ENCODE data around the gene MORN4.

The MORN4 gene

GRCh38 chr10:97575127-97575668 is 58.1 kb downstream of the MORN4 start:
- no peak for DNase-seq

- peak in 15 of 56 donors; percentile 5 to 60 (median 15) for DNase-seq
Observed at GRCh38 chr10:97574374-97575126, 58.8 kb downstream of the MORN4 start.

GRCh38 chr10:97573672-97574071 is 59.6 kb downstream of the MORN4 start:
- no peak for DNase-seq

- no peak for DNase-seq
Observed at GRCh38 chr10:97573021-97573420, 60.3 kb downstream of the MORN4 start.

- peak in 50 of 56 donors; percentile 22 to 84 (median 58) for DNase-seq
Observed at GRCh38 chr10:97572214-97572989, 60.9 kb downstream of the MORN4 start, which contains the start of gene ANKRD2. ANKRD2 (plus strand) TSS chr10:97572779; CDS start chr10:97572789, 10 bp downstream.

GRCh38 chr10:97571622-97572021 is 61.7 kb downstream of the MORN4 start:
- DNase-seq, result peak in 18 of 56 donors; percentile 7 to 57 (median 32)

- peak in 2 of 56 donors; percentile 26 to 34 for DNase-seq
Observed at GRCh38 chr10:97570789-97571471, 62.4 kb downstream of the MORN4 start.

GRCh38 chr10:97570146-97570788 is 63.0 kb downstream of the MORN4 start:
- no peak for DNase-seq

- DNase-seq, result no peak
Observed at GRCh38 chr10:97567891-97568290, 65.4 kb downstream of the MORN4 start.

- DNase-seq, result no peak
Observed at GRCh38 chr10:97566336-97566996, 66.8 kb downstream of the MORN4 start.

- DNase-seq, result no peak
Observed at GRCh38 chr10:97564776-97565175, 68.5 kb downstream of the MORN4 start.
